HepG2 (cell line): Measurements from ENCODE around the gene VPS26A. TPM values are rescaled to one million over a fixed set of nuclear protein-coding genes. Genes with fewer than 3 reads are reported as not detected.
A peak's percentile ranks its signal among the peaks of the same experiment; 100 is the strongest.

Experiments
- ATAC-seq: fragments of 200-7000 bp; cut with Tn5 transposase; 3 replicates; pipeline ENCODE4 v1.9.1; 2020; ENCODE audit warnings: mild to moderate bottlenecking, moderate library complexity
- BruUV-seq: library from RNA; stranded (reverse); fragments of 400-500 nt; replicated peaks from 2 replicates; lab custom pipeline; 2021; lab: Mats Ljungman, UMichigan
- CTCF ChIA-PET: fragments of 300-600 bp; formaldehyde crosslinking; extraction: SDS; loops from one replicate; lab custom pipeline; 2021; ENCODE audit warnings: low total read pairs, inconsistent platforms, low intra/inter-chr PET ratio; lab: Yijun Ruan, JAX
- POLR2A ChIA-PET: fragments of 350-600 bp; sonication (Branson Sonifier 250); formaldehyde crosslinking; loops from one replicate; lab custom pipeline; 2020; ENCODE audit warnings: antibody characterized with exemption, inconsistent platforms; lab: Yijun Ruan, JAX
- DNase-seq: peaks from one replicate; pipeline ENCODE4 v3.0.0-alpha.2; 2015; ENCODE audit warnings: low spot score
- FAIRE-seq: peaks from 3 replicates; lab custom pipeline; 2011; peaks lifted over from hg19 to GRCh38; lab: Jason Lieb, UNC
- H2AFZ ChIP-seq: one replicate; pipeline ENCODE4 v1.6.1; 2011; ENCODE audit warnings: low read length, inconsistent platforms
- H3K27ac ChIP-seq: fragments of 300-600 bp; 3 replicates; pipeline ENCODE4 v1.8.0; 2011; ENCODE audit warnings: mixed run types, mild to moderate bottlenecking, mixed read lengths, low read length, inconsistent platforms; ENCODE audit not compliant: insufficient read depth; ENCODE audit errors: extremely low read length
- H3K27me3 ChIP-seq, 2 experiments: fragments of 200-600 bp in 1 of 2; 2 replicates in 1 of 2; 3 replicates in 1 of 2; pipeline versions ENCODE4 v1.6.0 to v1.8.0; 2011; ENCODE audit warnings: low read length in 2 of 2, mild to moderate bottlenecking in 2 of 2, moderate library complexity in 2 of 2, inconsistent platforms in 1 of 2; ENCODE audit not compliant: insufficient read depth in 2 of 2, control insufficient read depth in 1 of 2
- H3K36me3 ChIP-seq, 2 experiments: fragments of 200-600 bp in 1 of 2; replicated peaks in 1 of 2; 2 replicates in 1 of 2; 3 replicates in 1 of 2; pipeline versions ENCODE4 v1.5.1 to v1.8.0; 2011; ENCODE audit warnings: low read length in 2 of 2, inconsistent platforms in 1 of 2; ENCODE audit not compliant: insufficient read depth in 2 of 2, control insufficient read depth in 1 of 2
- H3K4me1 ChIP-seq: 2 replicates; pipeline ENCODE4 v1.5.1; 2012; ENCODE audit warnings: low read length, inconsistent platforms; ENCODE audit not compliant: insufficient read depth
- H3K4me2 ChIP-seq: 2 replicates; pipeline ENCODE4 v1.6.0; 2011; ENCODE audit warnings: low read depth, low read length, inconsistent platforms
- H3K4me3 ChIP-seq, 3 experiments: fragments of 200-600 bp in 1 of 3; sonication (generic), shearing (Covaris generic) in 1 of 3; replicated peaks in 1 of 3; 2 replicates each; pipeline ENCODE4 v1.5.1; 2011 to 2016; ENCODE audit warnings: low read length in 3 of 3, inconsistent platforms in 2 of 3, low read depth in 2 of 3, mild to moderate bottlenecking in 2 of 3, control low read depth in 1 of 3, mixed read lengths in 1 of 3; ENCODE audit not compliant: insufficient read depth in 1 of 3
- H3K79me2 ChIP-seq: one replicate; pipeline ENCODE4 v1.6.1; 2011; ENCODE audit warnings: low read length, inconsistent platforms; ENCODE audit not compliant: insufficient read depth
- H3K9ac ChIP-seq: 2 replicates; pipeline ENCODE4 v1.6.0; 2011; ENCODE audit warnings: mild to moderate bottlenecking, low read depth, low read length, inconsistent platforms; ENCODE audit not compliant: insufficient read depth
- H3K9me3 ChIP-seq: 2 replicates; pipeline ENCODE4 v1.5.1; 2012; ENCODE audit warnings: mild to moderate bottlenecking, low read length
- H4K20me1 ChIP-seq: 2 replicates; pipeline ENCODE4 v1.6.0; 2011; ENCODE audit warnings: inconsistent platforms, mild to moderate bottlenecking, low read length, moderate library complexity; ENCODE audit not compliant: insufficient read depth
- ADNP ChIP-seq: sonication (generic); formaldehyde crosslinking; IDR thresholded peaks from 2 replicates; pipeline ENCODE4 v1.4.0; 2020; ENCODE audit warnings: missing genetic modification reagents
- AGO1 ChIP-seq: fragments of 200-400 bp; formaldehyde crosslinking; IDR thresholded peaks from 2 replicates; pipeline ENCODE4 v1.6.1; 2017; ENCODE audit warnings: mild to moderate bottlenecking, low read depth, low read length, moderate library complexity; ENCODE audit not compliant: poor library complexity, severe bottlenecking
- ATF4 ChIP-seq, 2 experiments: fragments of 450-650 bp in 1 of 2; sonication (generic) in 1 of 2; formaldehyde crosslinking; IDR thresholded peaks; 2 replicates each; pipeline versions ENCODE4 v1.5.0 to v1.8.0; 2020 to 2022; ENCODE audit warnings: mild to moderate bottlenecking in 1 of 2, missing genetic modification reagents in 1 of 2
- CEBPB ChIP-seq: IDR thresholded peaks from 2 replicates; pipeline ENCODE4 v1.6.1; 2011; ENCODE audit warnings: low read depth, low read length, improper control_type of control experiment, borderline replicate concordance
- HOXD1 ChIP-seq: sonication (generic); formaldehyde crosslinking; IDR thresholded peaks from 2 replicates; pipeline ENCODE4 v1.5.0; 2020; ENCODE audit warnings: missing genetic modification reagents
- JUNB ChIP-seq: sonication (generic); formaldehyde crosslinking; IDR thresholded peaks from 2 replicates; pipeline ENCODE4 v1.8.0; 2022; ENCODE audit warnings: missing genetic modification reagents, mild to moderate bottlenecking, borderline replicate concordance
- MTA3 ChIP-seq: sonication (generic); formaldehyde crosslinking; IDR thresholded peaks from 2 replicates; pipeline ENCODE4 v1.4.0; 2020; ENCODE audit warnings: missing genetic modification reagents
- PLRG1 ChIP-seq: fragments of 450-650 bp; conservative IDR thresholded peaks from 2 replicates; pipeline ENCODE4 v1.6.1; 2016
- TCF7L2 ChIP-seq: IDR thresholded peaks from 2 replicates; pipeline ENCODE4 v1.6.1; 2011; ENCODE audit warnings: mild to moderate bottlenecking, low read depth, low read length, moderate library complexity
- TEF ChIP-seq: sonication (generic); formaldehyde crosslinking; IDR thresholded peaks from 2 replicates; pipeline ENCODE4 v1.5.0; 2020; ENCODE audit warnings: missing genetic modification reagents
- THAP11 ChIP-seq: IDR thresholded peaks from 2 replicates; pipeline ENCODE4 v1.6.1; 2016; ENCODE audit warnings: missing biosample characterization, missing genetic modification reagents
- ZNF10 ChIP-seq: sonication (generic); formaldehyde crosslinking; IDR thresholded peaks from 2 replicates; pipeline ENCODE4 v1.4.0; 2020; ENCODE audit warnings: mild to moderate bottlenecking, low read depth, missing genetic modification reagents, borderline replicate concordance
- ZNF121 ChIP-seq: sonication (generic); formaldehyde crosslinking; IDR thresholded peaks from 2 replicates; pipeline ENCODE4 v1.5.0; 2020; ENCODE audit warnings: mild to moderate bottlenecking, missing genetic modification reagents
- ZNF333 ChIP-seq: sonication (generic); formaldehyde crosslinking; IDR thresholded peaks from 2 replicates; pipeline ENCODE4 v1.4.0; 2020; ENCODE audit warnings: mild to moderate bottlenecking, missing genetic modification reagents, borderline replicate concordance
- ZNF33A ChIP-seq: sonication (generic); formaldehyde crosslinking; IDR thresholded peaks from 2 replicates; pipeline ENCODE4 v1.5.1; 2020; ENCODE audit warnings: missing genetic modification reagents, mild to moderate bottlenecking, moderate library complexity, borderline replicate concordance
- ZNF432 ChIP-seq: sonication (generic); formaldehyde crosslinking; IDR thresholded peaks from 2 replicates; pipeline ENCODE4 v1.5.0; 2020; ENCODE audit warnings: missing genetic modification reagents, mild to moderate bottlenecking, borderline replicate concordance
- ZNF503 ChIP-seq: sonication (generic); formaldehyde crosslinking; IDR thresholded peaks from 2 replicates; pipeline ENCODE4 v1.4.0; 2020; ENCODE audit warnings: missing genetic modification reagents
- ZNF841 ChIP-seq: sonication (generic); formaldehyde crosslinking; IDR thresholded peaks from 2 replicates; pipeline ENCODE4 v1.8.1; 2023; ENCODE audit warnings: missing genetic modification reagents, borderline replicate concordance
- ZSCAN21 ChIP-seq: sonication (generic); formaldehyde crosslinking; IDR thresholded peaks from 2 replicates; pipeline ENCODE4 v1.8.0; 2022; ENCODE audit warnings: mild to moderate bottlenecking, missing genetic modification reagents, moderate library complexity, borderline replicate concordance
- ZSCAN5A ChIP-seq: sonication (generic); formaldehyde crosslinking; IDR thresholded peaks from 2 replicates; pipeline ENCODE4 v1.8.0; 2022; ENCODE audit warnings: mild to moderate bottlenecking, missing genetic modification reagents, borderline replicate concordance
- WGBS: methylation state at CpG from one replicate; pipeline ENCODE4 v1.1.6; 2017; ENCODE audit warnings: low lambda C conversion rate; 5-methylcytosine and 5-hydroxymethylcytosine counted together
- in situ Hi-C: cut with HindIII; loops from 2 replicates; pipeline ENCODE4 v1.10.0; 2017; ENCODE audit warnings: low pct_unique_long_range_greater_than_20kb; ENCODE audit not compliant: extremely low pct_ligation_motif_present
- intact Hi-C: fragments of 100-400 bp; cut with micrococcal nuclease; formaldehyde crosslinking; loops from one replicate; pipeline ENCODE4 v1.10.0; 2022; ENCODE audit not compliant: unreplicated experiment
- polyA plus RNA-seq, 8 experiments: library from polyadenylated mRNA; depleted of rRNA in 3 of 8; stranded (reverse) in 7 of 8; unstranded in 1 of 8; fragments of >200 nt; fragmentation: Illumina TruSeq in 4 of 8; extraction: Trizol in 4 of 8; gene quantifications; 2 replicates each; pipeline versions ENCODE4 v1.2.1 to v1.2.3, GENCODE V29; 2011 to 2016; ENCODE audit warnings: low read depth in 4 of 8, missing spikeins in 1 of 8, mixed read lengths in 1 of 8; ENCODE audit not compliant: insufficient read depth in 1 of 8
- total RNA-seq, 5 experiments: library from RNA; depleted of rRNA; stranded (reverse); fragments of >200 nt; fragmentation: Illumina TruSeq; extraction: Trizol; gene quantifications; 2 replicates each; pipeline ENCODE4 v1.2.3, GENCODE V29; 2016; ENCODE audit warnings: low read depth in 1 of 5

Gene VPS26A
- total and polyA plus RNA-seq, 2 of the 13 experiments (the other 11 are each of a cell fraction or from before 2014, with no cell fraction given) = 12.9 to 32.6 TPM

GRCh38 chr10:69217119-69217754, 93.3 kb downstream of the VPS26A start:
- no peak overlapping the region for H2AFZ ChIP-seq
- TF ChIP-seq ATF4 (CRISPR knock-in tag; IDR thresholded peaks at IDR 0.05) = peak; percentile 70 to 78; a peak in 3 of 4 replicates
- TF ChIP-seq ZNF503 (CRISPR knock-in tag) = no peak
- no peak for TF ChIP-seq ZNF10 (CRISPR knock-in tag)
- TF ChIP-seq ADNP (CRISPR knock-in tag) = no peak
- no peak for TF ChIP-seq AGO1
- TF ChIP-seq ZNF841 (CRISPR knock-in tag) = no peak
- no peak for TF ChIP-seq JUNB (CRISPR knock-in tag)
- TF ChIP-seq THAP11 = no peak
- TF ChIP-seq PLRG1 = no peak
- peak; percentile 80; the same call in 1 of the 2 replicates for TF ChIP-seq CEBPB
- TF ChIP-seq MTA3 (CRISPR knock-in tag) = no peak
- TF ChIP-seq ZNF33A = no peak
- TF ChIP-seq ZNF333 = no peak
- TF ChIP-seq ZNF432 (CRISPR knock-in tag) = no peak
- TF ChIP-seq ZNF121 (CRISPR knock-in tag) = peak; percentile 78
- no peak for TF ChIP-seq TCF7L2
- TF ChIP-seq ZSCAN5A (CRISPR knock-in tag) = no peak
- no peak for TF ChIP-seq ZSCAN21
- TF ChIP-seq HOXD1 (CRISPR knock-in tag) = no peak
- TF ChIP-seq TEF (CRISPR knock-in tag) = no peak

More at GRCh38 chr10:69217119-69217754, 93.3 kb downstream of the VPS26A start:
- BruUV-seq = no TSS peak
- DNase-seq (peak; percentile 34), ATAC-seq (no peak), FAIRE-seq (no peak)
- H4K20me1 ChIP-seq = no peaks in the 10 kb centered on the region
- H3K9ac ChIP-seq = no peak overlapping the region
- intact Hi-C loops = no loop called here
- WGBS = 27% methylated on average over 4 of the region's 4 CpGs
- no peak overlapping the region; the same call in 1 of the 2 replicates for H3K4me2 ChIP-seq
- H3K79me2 ChIP-seq = peaks cover 3% of the 10 kb centered on the region
- in situ Hi-C loops = no loop called here
- no peak overlapping the region for H3K27ac ChIP-seq
- H3K36me3 ChIP-seq = no peaks in the 10 kb centered on the region
- no peak overlapping the region for H3K4me3 ChIP-seq
- ChIA-PET POLR2A (no interaction called here), CTCF (no interaction called here)
- no peaks in the 10 kb centered on the region; a peak in 1 of 5 replicates for H3K27me3 ChIP-seq
- H3K9me3 ChIP-seq = no peaks in the 10 kb centered on the region
- H3K4me1 ChIP-seq = peaks cover 74% of the 10 kb centered on the region
